ENCODE results near the gene TNNI2. TPM values are rescaled to one million over a fixed set of nuclear protein-coding genes. Genes with fewer than 3 reads are reported as not detected.

Gene TNNI2
- polyA plus RNA-seq, 1 donor from 2014 or later: not detected

- no peak overlapping the region for H3K27ac ChIP-seq (ENCODE audit: low read length)
- no peaks in the 10 kb centered on the region for H3F3A ChIP-seq (ENCODE audit: insufficient read depth, low read length, poor library complexity, severe bottlenecking)
- H3K79me2 ChIP-seq (replicated peaks; ENCODE audit: insufficient read depth, low read length): no peaks in the 10 kb centered on the region
- H2AFZ ChIP-seq (ENCODE audit: low read depth, low read length): no peak overlapping the region
- H3K9ac ChIP-seq (ENCODE audit: low read length): no peak overlapping the region
- H3K9me3 ChIP-seq (ENCODE audit: low read length): no peaks in the 10 kb centered on the region
- no peak overlapping the region for H3K4me2 ChIP-seq (ENCODE audit: low read length)
- H3K36me3 ChIP-seq (ENCODE audit: insufficient read depth, low read length): no peaks in the 10 kb centered on the region
- H4K20me1 ChIP-seq (ENCODE audit: insufficient read depth): no peaks in the 10 kb centered on the region
- H3K9me2 ChIP-seq (ENCODE audit: insufficient read depth, low read length): no peaks in the 10 kb centered on the region
- no peak overlapping the region for H3K4me3 ChIP-seq (ENCODE audit: low read length)
- no peaks in the 10 kb centered on the region for H3K27me3 ChIP-seq (ENCODE audit: insufficient read depth, low read depth, low read length)
- TF ChIP-seq MXI1 (conservative IDR thresholded peaks at IDR 0.05; ENCODE audit: poor library complexity, severe bottlenecking) (no peak), POLR2AphosphoS5 (IDR thresholded peaks at IDR 0.05) (no peak), EP300 (conservative IDR thresholded peaks at IDR 0.05; ENCODE audit: poor library complexity, severe bottlenecking) (no peak), EZH2 (IDR thresholded peaks at IDR 0.05; ENCODE audit: borderline replicate concordance, insufficient read depth, low read length, poor library complexity, severe bottlenecking) (no peak), RAD21 (conservative IDR thresholded peaks at IDR 0.05) (no peak), SMC3 (conservative IDR thresholded peaks at IDR 0.05; ENCODE audit: poor library complexity) (no peak), TAF1 (IDR thresholded peaks at IDR 0.05; ENCODE audit: low read depth) (no peak), REST (IDR thresholded peaks at IDR 0.05; ENCODE audit: borderline replicate concordance) (no peak)
- TF ChIP-seq, protein P1, sequence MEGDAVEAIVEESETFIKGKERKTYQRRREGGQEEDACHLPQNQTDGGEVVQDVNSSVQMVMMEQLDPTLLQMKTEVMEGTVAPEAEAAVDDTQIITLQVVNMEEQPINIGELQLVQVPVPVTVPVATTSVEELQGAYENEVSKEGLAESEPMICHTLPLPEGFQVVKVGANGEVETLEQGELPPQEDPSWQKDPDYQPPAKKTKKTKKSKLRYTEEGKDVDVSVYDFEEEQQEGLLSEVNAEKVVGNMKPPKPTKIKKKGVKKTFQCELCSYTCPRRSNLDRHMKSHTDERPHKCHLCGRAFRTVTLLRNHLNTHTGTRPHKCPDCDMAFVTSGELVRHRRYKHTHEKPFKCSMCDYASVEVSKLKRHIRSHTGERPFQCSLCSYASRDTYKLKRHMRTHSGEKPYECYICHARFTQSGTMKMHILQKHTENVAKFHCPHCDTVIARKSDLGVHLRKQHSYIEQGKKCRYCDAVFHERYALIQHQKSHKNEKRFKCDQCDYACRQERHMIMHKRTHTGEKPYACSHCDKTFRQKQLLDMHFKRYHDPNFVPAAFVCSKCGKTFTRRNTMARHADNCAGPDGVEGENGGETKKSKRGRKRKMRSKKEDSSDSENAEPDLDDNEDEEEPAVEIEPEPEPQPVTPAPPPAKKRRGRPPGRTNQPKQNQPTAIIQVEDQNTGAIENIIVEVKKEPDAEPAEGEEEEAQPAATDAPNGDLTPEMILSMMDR (IDR thresholded peaks at IDR 0.05; ENCODE audit: poor library complexity, severe bottlenecking): no peak
Observed at GRCh38 chr11:1832920-1833295, 5.9 kb upstream of the TNNI2 start.

- no peaks in the 10 kb centered on the region for H3K36me3 ChIP-seq (ENCODE audit: insufficient read depth, low read length)
- no peak overlapping the region for H3K27ac ChIP-seq (ENCODE audit: low read length)
- H3K9me2 ChIP-seq (ENCODE audit: insufficient read depth, low read length): no peaks in the 10 kb centered on the region
- H3K4me3 ChIP-seq (ENCODE audit: low read length): no peak overlapping the region
- H3K27me3 ChIP-seq (ENCODE audit: insufficient read depth, low read depth, low read length): no peaks in the 10 kb centered on the region
- H3K79me2 ChIP-seq (replicated peaks; ENCODE audit: insufficient read depth, low read length): no peaks in the 10 kb centered on the region
- no peak overlapping the region for H3K4me2 ChIP-seq (ENCODE audit: low read length)
- TF ChIP-seq EP300 (conservative IDR thresholded peaks at IDR 0.05; ENCODE audit: poor library complexity, severe bottlenecking) (no peak), TAF1 (IDR thresholded peaks at IDR 0.05; ENCODE audit: low read depth) (no peak), REST (IDR thresholded peaks at IDR 0.05; ENCODE audit: borderline replicate concordance) (no peak), EZH2 (IDR thresholded peaks at IDR 0.05; ENCODE audit: borderline replicate concordance, insufficient read depth, low read length, poor library complexity, severe bottlenecking) (no peak), MXI1 (conservative IDR thresholded peaks at IDR 0.05; ENCODE audit: poor library complexity, severe bottlenecking) (no peak), SMC3 (conservative IDR thresholded peaks at IDR 0.05; ENCODE audit: poor library complexity) (no peak), RAD21 (conservative IDR thresholded peaks at IDR 0.05) (no peak)
- TF ChIP-seq, protein P1 (IDR thresholded peaks at IDR 0.05; ENCODE audit: poor library complexity, severe bottlenecking): no peak
- H3F3A ChIP-seq (ENCODE audit: insufficient read depth, low read length, poor library complexity, severe bottlenecking): no peaks in the 10 kb centered on the region
- H3K9ac ChIP-seq (ENCODE audit: low read length): no peak overlapping the region
- H2AFZ ChIP-seq (ENCODE audit: low read depth, low read length): no peak overlapping the region
- H3K9me3 ChIP-seq (ENCODE audit: low read length): no peaks in the 10 kb centered on the region
- no peaks in the 10 kb centered on the region for H4K20me1 ChIP-seq (ENCODE audit: insufficient read depth)
Observed at GRCh38 chr11:1834062-1834610, 4.6 kb upstream of the TNNI2 start.
